ENCODE measurements around the gene SYNDIG1L. TPM values are rescaled to one million over a fixed set of nuclear protein-coding genes. Genes with fewer than 3 reads are reported as not detected.

Gene SYNDIG1L
- total and polyA plus RNA-seq, 9 of the 15 experiments (the other 6 are each of a cell fraction or from before 2014, with no cell fraction given) = not detected

DNA sequence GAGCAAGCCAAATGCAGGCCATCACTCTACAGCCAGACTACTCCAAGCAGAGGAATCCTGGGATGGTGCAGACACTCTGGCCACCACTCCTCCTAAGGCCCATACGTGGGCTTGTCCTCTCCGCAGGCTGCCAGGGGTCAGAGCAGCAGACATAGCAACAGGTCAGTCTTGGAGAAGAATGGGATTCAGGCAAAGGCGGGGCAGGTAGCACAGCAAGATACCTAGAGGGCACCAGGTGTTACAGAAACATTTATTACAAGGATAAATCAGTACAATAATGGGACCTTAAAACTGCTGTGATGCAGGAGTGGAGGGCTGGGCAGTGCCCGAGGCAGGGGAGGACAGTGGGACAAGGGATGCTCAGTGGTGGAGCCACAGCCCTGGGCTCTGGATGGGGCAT, 20.3 kb downstream of the SYNDIG1L start:
- intact Hi-C loops (cut with micrococcal nuclease) (no loop called here), in situ Hi-C loops (cut with MboI) (no loop called here)
- H2AFZ ChIP-seq (ENCODE audit: low read depth, low read length) = no peak overlapping the region
- DNase-seq (ENCODE audit: extremely low read depth in 1 of 4, low spot score in 3 of 4) (no peak), FAIRE-seq (no peak), ATAC-seq (no peak)
- no peak overlapping the region for H3K9ac ChIP-seq (ENCODE audit: insufficient read depth in 1 of 2, low read depth in 2 of 2, low read length in 2 of 2)
- H3K36me3 ChIP-seq (ENCODE audit: control insufficient read depth, insufficient read depth, low read length) = no peaks in the 10 kb centered on the region
- H4K20me1 ChIP-seq (replicated peaks; ENCODE audit: control insufficient read depth, insufficient read depth, low read length) = no peaks in the 10 kb centered on the region
- POLR2A ChIA-PET = no interaction called here
- no peak overlapping the region for H3K27ac ChIP-seq (ENCODE audit: extremely low read depth, low read depth, low read length)
- 0% methylated on average over 4 of the region's 4 CpGs for WGBS (ENCODE audit: insufficient coverage, low coverage, missing lambda C conversion rate)
- peaks cover 0 to 29% of the 10 kb centered on the region in 2 experiments; a peak in 2 of 5 replicates for H3K27me3 ChIP-seq (ENCODE audit: control insufficient read depth in 2 of 2, insufficient read depth in 2 of 2, low read length in 2 of 2)
- CTCF ChIA-PET (ENCODE audit: low intra/inter-chr PET ratio) = no interaction called here
- no peak overlapping the region for H3K4me2 ChIP-seq (ENCODE audit: insufficient read depth, low read length)
- TF ChIP-seq TRIM28 (IDR thresholded peaks at IDR 0.05) (no peak), MAFF (IDR thresholded peaks at IDR 0.05; ENCODE audit: low read length) (no peak), ZNF174 (CRISPR knock-in tag; IDR thresholded peaks at IDR 0.05) (no peak), FOXP1 (CRISPR knock-in tag; IDR thresholded peaks at IDR 0.05) (no peak), HDAC2 (IDR thresholded peaks at IDR 0.05) (no peak), ZNF76 (CRISPR knock-in tag; IDR thresholded peaks at IDR 0.05; ENCODE audit: borderline replicate concordance) (no peak), MAFK (IDR thresholded peaks at IDR 0.05; ENCODE audit: low read length) (no peak), ZNF830 (CRISPR knock-in tag; IDR thresholded peaks at IDR 0.05) (no peak), PHTF2 (CRISPR knock-in tag; IDR thresholded peaks at IDR 0.05) (no peak), ZNF324 (CRISPR knock-in tag; IDR thresholded peaks at IDR 0.05) (no peak), ZNF79 (CRISPR knock-in tag; IDR thresholded peaks at IDR 0.05; ENCODE audit: low read depth) (no peak), IFI16 (CRISPR knock-in tag; IDR thresholded peaks at IDR 0.05) (no peak), RFX1 (IDR thresholded peaks at IDR 0.05) (no peak)
- TF ChIP-seq, protein P1, sequence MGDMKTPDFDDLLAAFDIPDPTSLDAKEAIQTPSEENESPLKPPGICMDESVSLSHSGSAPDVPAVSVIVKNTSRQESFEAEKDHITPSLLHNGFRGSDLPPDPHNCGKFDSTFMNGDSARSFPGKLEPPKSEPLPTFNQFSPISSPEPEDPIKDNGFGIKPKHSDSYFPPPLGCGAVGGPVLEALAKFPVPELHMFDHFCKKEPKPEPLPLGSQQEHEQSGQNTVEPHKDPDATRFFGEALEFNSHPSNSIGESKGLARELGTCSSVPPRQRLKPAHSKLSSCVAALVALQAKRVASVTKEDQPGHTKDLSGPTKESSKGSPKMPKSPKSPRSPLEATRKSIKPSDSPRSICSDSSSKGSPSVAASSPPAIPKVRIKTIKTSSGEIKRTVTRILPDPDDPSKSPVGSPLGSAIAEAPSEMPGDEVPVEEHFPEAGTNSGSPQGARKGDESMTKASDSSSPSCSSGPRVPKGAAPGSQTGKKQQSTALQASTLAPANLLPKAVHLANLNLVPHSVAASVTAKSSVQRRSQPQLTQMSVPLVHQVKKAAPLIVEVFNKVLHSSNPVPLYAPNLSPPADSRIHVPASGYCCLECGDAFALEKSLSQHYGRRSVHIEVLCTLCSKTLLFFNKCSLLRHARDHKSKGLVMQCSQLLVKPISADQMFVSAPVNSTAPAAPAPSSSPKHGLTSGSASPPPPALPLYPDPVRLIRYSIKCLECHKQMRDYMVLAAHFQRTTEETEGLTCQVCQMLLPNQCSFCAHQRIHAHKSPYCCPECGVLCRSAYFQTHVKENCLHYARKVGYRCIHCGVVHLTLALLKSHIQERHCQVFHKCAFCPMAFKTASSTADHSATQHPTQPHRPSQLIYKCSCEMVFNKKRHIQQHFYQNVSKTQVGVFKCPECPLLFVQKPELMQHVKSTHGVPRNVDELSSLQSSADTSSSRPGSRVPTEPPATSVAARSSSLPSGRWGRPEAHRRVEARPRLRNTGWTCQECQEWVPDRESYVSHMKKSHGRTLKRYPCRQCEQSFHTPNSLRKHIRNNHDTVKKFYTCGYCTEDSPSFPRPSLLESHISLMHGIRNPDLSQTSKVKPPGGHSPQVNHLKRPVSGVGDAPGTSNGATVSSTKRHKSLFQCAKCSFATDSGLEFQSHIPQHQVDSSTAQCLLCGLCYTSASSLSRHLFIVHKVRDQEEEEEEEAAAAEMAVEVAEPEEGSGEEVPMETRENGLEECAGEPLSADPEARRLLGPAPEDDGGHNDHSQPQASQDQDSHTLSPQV (IDR thresholded peaks at IDR 0.05) = no peak
- TF ChIP-seq, protein P2, sequence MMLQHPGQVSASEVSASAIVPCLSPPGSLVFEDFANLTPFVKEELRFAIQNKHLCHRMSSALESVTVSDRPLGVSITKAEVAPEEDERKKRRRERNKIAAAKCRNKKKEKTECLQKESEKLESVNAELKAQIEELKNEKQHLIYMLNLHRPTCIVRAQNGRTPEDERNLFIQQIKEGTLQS (IDR thresholded peaks at IDR 0.05) = no peak
- TF ChIP-seq, protein P2 (CRISPR knock-in tag; conservative IDR thresholded peaks at IDR 0.05) = no peak
- H3K4me3 ChIP-seq = no peak overlapping the region
- H3K79me2 ChIP-seq (ENCODE audit: control insufficient read depth, insufficient read depth, low read length) = no peaks in the 10 kb centered on the region
- BruUV-seq (replicated peaks) = no TSS peak
- no peaks in the 10 kb centered on the region for H3K9me1 ChIP-seq (ENCODE audit: control insufficient read depth, insufficient read depth, low read length)
- H3K9me3 ChIP-seq (replicated peaks; ENCODE audit: control insufficient read depth, insufficient read depth, low read depth, low read length) = no peaks in the 10 kb centered on the region
- no peaks in the 10 kb centered on the region for H3K4me1 ChIP-seq (replicated peaks in 1 of 2; ENCODE audit: control insufficient read depth in 2 of 2, insufficient read depth in 2 of 2, low read length in 2 of 2)

Measured in K562 (cell line).